OCI-LY7 (cell line): ENCODE measurements around the gene GYG1. TPM values are rescaled to one million over a fixed set of nuclear protein-coding genes. Genes with fewer than 3 reads are reported as not detected.

ENCODE experiments used
- BruUV-seq: library from RNA; stranded (reverse); fragments of 400-500 nt; replicated peaks from 2 replicates; lab custom pipeline; 2021; lab: Mats Ljungman, UMichigan
- CTCF ChIA-PET: fragments of 300-600 bp; sonication (Branson Sonifier 250); formaldehyde crosslinking; loops from one replicate; lab custom pipeline; 2022; ENCODE audit warnings: antibody characterized with exemption; ENCODE audit not compliant: unreplicated experiment; lab: Charles Lee
- POLR2A ChIA-PET: fragments of 300-600 bp; sonication (Branson Sonifier 250); formaldehyde crosslinking; loops from one replicate; lab custom pipeline; 2022; ENCODE audit warnings: antibody characterized with exemption; lab: Charles Lee
- DNase-seq: peaks from one replicate; pipeline ENCODE4 v3.0.0-alpha.2; 2015; ENCODE audit warnings: low spot score
- H2AFZ ChIP-seq: fragments of 200-600 bp; sonication (generic), shearing (Covaris generic); 2 replicates; pipeline ENCODE4 v1.6.1; 2014; ENCODE audit warnings: mild to moderate bottlenecking, antibody characterized with exemption, low read length, moderate library complexity
- H3K27ac ChIP-seq: fragments of 200-600 bp; sonication (generic); 2 replicates; pipeline ENCODE4 v1.5.1; 2014; ENCODE audit warnings: mixed run types, low read depth, mild to moderate bottlenecking, moderate library complexity, low read length, inconsistent platforms; ENCODE audit not compliant: poor library complexity, severe bottlenecking
- H3K36me3 ChIP-seq: fragments of 200-600 bp; sonication (generic); 2 replicates; pipeline ENCODE4 v1.6.1; 2014; ENCODE audit warnings: mild to moderate bottlenecking, antibody characterized with exemption, low read length, moderate library complexity, mixed read lengths; ENCODE audit not compliant: insufficient read depth
- H3K4me1 ChIP-seq: fragments of 200-600 bp; sonication (generic); 2 replicates; pipeline ENCODE4 v1.5.1; 2014; ENCODE audit warnings: mild to moderate bottlenecking, low read length; ENCODE audit not compliant: insufficient read depth, poor library complexity, severe bottlenecking
- H3K4me2 ChIP-seq: fragments of 200-600 bp; sonication (generic); 2 replicates; pipeline ENCODE4 v1.6.1; 2014; ENCODE audit warnings: mild to moderate bottlenecking, low read length
- H3K4me3 ChIP-seq: fragments of 200-600 bp; sonication (generic); 2 replicates; pipeline ENCODE4 v1.5.1; 2014; ENCODE audit warnings: mild to moderate bottlenecking, low read depth, low read length; ENCODE audit not compliant: poor library complexity, severe bottlenecking
- H3K79me2 ChIP-seq: fragments of 200-600 bp; sonication (generic); 2 replicates; pipeline ENCODE4 v1.6.1; 2016; ENCODE audit warnings: low read depth, mild to moderate bottlenecking, low read length, moderate library complexity, mixed read lengths; ENCODE audit not compliant: insufficient read depth
- H3K9me2 ChIP-seq: fragments of 200-600 bp; sonication (generic); 2 replicates; pipeline ENCODE4 v1.6.1; 2016; ENCODE audit warnings: mild to moderate bottlenecking, low read length, mixed read lengths; ENCODE audit not compliant: insufficient read depth
- H3K9me3 ChIP-seq: fragments of 200-600 bp; sonication (generic); 2 replicates; pipeline ENCODE4 v1.6.1; 2014; ENCODE audit warnings: mild to moderate bottlenecking, mixed run types, low read length, mixed read lengths
- H4K20me1 ChIP-seq: fragments of 200-600 bp; sonication (generic); 2 replicates; pipeline ENCODE4 v1.6.1; 2014; ENCODE audit warnings: mild to moderate bottlenecking, antibody characterized with exemption, low read length, moderate library complexity, mixed read lengths; ENCODE audit not compliant: insufficient read depth
- CTCF ChIP-seq: fragments of 200-600 bp; sonication (generic); conservative IDR thresholded peaks from 2 replicates; pipeline ENCODE4 v1.5.1; 2014; ENCODE audit warnings: mild to moderate bottlenecking, antibody characterized with exemption, low read length, moderate library complexity, mixed read lengths
- EZH2phosphoT487 ChIP-seq: fragments of 200-600 bp; sonication (generic); IDR thresholded peaks from 2 replicates; pipeline ENCODE4 v1.6.1; 2018; ENCODE audit warnings: low read depth, borderline replicate concordance, mild to moderate bottlenecking, mixed run types, antibody characterized with exemption, low read length, moderate library complexity, mixed read lengths
- intact Hi-C: fragments of 100-400 bp; cut with micrococcal nuclease; formaldehyde crosslinking; loops from one replicate; pipeline ENCODE4 v1.10.0; 2022; ENCODE audit not compliant: unreplicated experiment
- total RNA-seq, 2 experiments: library from RNA; depleted of rRNA in 1 of 2; stranded (reverse); fragments of >200 nt in 1 of 2; shearing (Covaris generic) in 1 of 2; gene quantifications; 2 replicates each; pipeline ENCODE4 v1.2.3, GENCODE V29; 2014 to 2022

The GYG1 gene
- total RNA-seq, 2 experiments from 2014 or later, result 11.5 to 53.6 TPM

GRCh38 chr3:148957586-148957985 is 33.8 kb upstream of the GYG1 start:
- no peak overlapping the region for H3K4me2 ChIP-seq
- BruUV-seq, result no TSS peak
- peaks cover 3% of the 10 kb centered on the region for H3K4me1 ChIP-seq
- H4K20me1 ChIP-seq, result no peaks in the 10 kb centered on the region
- no peaks in the 10 kb centered on the region for H3K36me3 ChIP-seq
- ChIA-PET POLR2A (interaction anchor here (0.6 to 0.9 kb wide), 3 partner anchors 32 to 317 kb away, joined by 3 read pairs; no protein-coding TSS in a partner anchor), CTCF (interaction anchor here (1.1 kb wide), 1 partner anchor 46 kb away, joined by 3 read pairs; no protein-coding TSS in a partner anchor)
- no peaks in the 10 kb centered on the region for H3K79me2 ChIP-seq
- no peak overlapping the region for H3K27ac ChIP-seq
- H2AFZ ChIP-seq, result peak overlapping the region; percentile 81
- TF ChIP-seq CTCF (peak; percentile 71), EZH2phosphoT487 (no peak)
- H3K9me3 ChIP-seq, result no peaks in the 10 kb centered on the region
- H3K4me3 ChIP-seq, result no peak overlapping the region
- DNase-seq, result peak; percentile 45
- H3K9me2 ChIP-seq, result no peaks in the 10 kb centered on the region
- intact Hi-C loops, result loop anchor here (5.0 to 10.0 kb wide), 2 partner anchors 527 to 760 kb away; no protein-coding TSS in a partner anchor

- Histone ChIP-seq H3K9me3 (no peaks in the 10 kb centered on the region), H3K27ac (no peak overlapping the region), H3K4me2 (no peak overlapping the region), H2AFZ (no peak overlapping the region), H3K79me2 (no peaks in the 10 kb centered on the region), H3K9me2 (no peaks in the 10 kb centered on the region), H3K36me3 (no peaks in the 10 kb centered on the region), H3K4me1 (peaks cover 3% of the 10 kb centered on the region), H3K4me3 (no peak overlapping the region), H4K20me1 (no peaks in the 10 kb centered on the region)
- intact Hi-C loops, result loop anchor here (5.0 to 10.0 kb wide), 2 partner anchors 526 to 759 kb away; no protein-coding TSS in a partner anchor
- TF ChIP-seq CTCF (no peak), EZH2phosphoT487 (no peak)
- no peak for DNase-seq
- CTCF ChIA-PET, result no interaction called here
- POLR2A ChIA-PET, result interaction anchor here (0.6 to 1.9 kb wide), 4 partner anchors 15 to 328 kb away, joined by 3 to 4 read pairs (median 3); no protein-coding TSS in a partner anchor
- no TSS peak for BruUV-seq
Measured at GRCh38 chr3:148958696-148959095, 32.6 kb upstream of the GYG1 start.

- Histone ChIP-seq H2AFZ (no peak overlapping the region), H4K20me1 (no peaks in the 10 kb centered on the region), H3K9me3 (no peaks in the 10 kb centered on the region), H3K9me2 (no peaks in the 10 kb centered on the region), H3K79me2 (no peaks in the 10 kb centered on the region), H3K4me2 (no peak overlapping the region), H3K4me1 (peaks cover under 1% of the 10 kb centered on the region), H3K36me3 (no peaks in the 10 kb centered on the region), H3K27ac (no peak overlapping the region), H3K4me3 (no peak overlapping the region)
- no peak for TF ChIP-seq EZH2phosphoT487
- TF ChIP-seq CTCF, result peak; percentile 29; the same call in 1 of the 2 replicates
- POLR2A ChIA-PET, result interaction anchor here (1.2 to 3.3 kb wide), 3 partner anchors 9 to 167 kb away, joined by 3 to 9 read pairs (median 7); partner anchors contain the start of gene HPS3
- intact Hi-C loops, result no loop called here
- DNase-seq, result peak; percentile 7
- CTCF ChIA-PET, result no interaction called here
- BruUV-seq, result no TSS peak
Measured at GRCh38 chr3:148962513-148962912, 28.8 kb upstream of the GYG1 start.
